CD4-positive, alpha-beta T cell treated with Interleukin-6 at 100 ng/mL for 8 hours (primary cell): Measurements from ENCODE around the gene CELF4.

Experiments used
- DNase-seq: peaks from one replicate; pipeline ENCODE4 v3.0.0-alpha.2; 2020; ENCODE audit warnings: mixed read lengths, low spot score

The CELF4 gene

GRCh38 chr18:37346048-37346447, 219.6 kb downstream of the CELF4 start:
- no peak for DNase-seq

GRCh38 chr18:37343542-37343851, 222.1 kb downstream of the CELF4 start:
- DNase-seq: no peak

GRCh38 chr18:37341473-37342086, 224.0 kb downstream of the CELF4 start:
- no peak for DNase-seq

GRCh38 chr18:37341016-37341415, 224.6 kb downstream of the CELF4 start:
- DNase-seq: no peak

- no peak for DNase-seq
These were observed 225.8 kb downstream of the CELF4 start for GRCh38 chr18:37339701-37340215.

GRCh38 chr18:37336568-37337285, 228.9 kb downstream of the CELF4 start:
- DNase-seq: no peak

- no peak for DNase-seq
These were observed 230.2 kb downstream of the CELF4 start for GRCh38 chr18:37335409-37335736.

- no peak for DNase-seq
These were observed 230.8 kb downstream of the CELF4 start for GRCh38 chr18:37334631-37335408.

- no peak for DNase-seq
These were observed 232.8 kb downstream of the CELF4 start for GRCh38 chr18:37332628-37333420.

GRCh38 chr18:37332219-37332618, 233.4 kb downstream of the CELF4 start:
- DNase-seq: no peak

- DNase-seq: no peak
These were observed 235.4 kb downstream of the CELF4 start for GRCh38 chr18:37330173-37330572.

GRCh38 chr18:37328946-37329719, 236.5 kb downstream of the CELF4 start:
- DNase-seq: no peak

- no peak for DNase-seq
These were observed 238.5 kb downstream of the CELF4 start for GRCh38 chr18:37327063-37327577.

- DNase-seq: no peak
These were observed 243.0 kb downstream of the CELF4 start for GRCh38 chr18:37322492-37323035.

GRCh38 chr18:37321582-37322491, 243.8 kb downstream of the CELF4 start:
- no peak for DNase-seq

GRCh38 chr18:37320317-37320716, 245.3 kb downstream of the CELF4 start:
- DNase-seq: no peak

GRCh38 chr18:37318360-37319355, 246.9 kb downstream of the CELF4 start:
- DNase-seq: no peak

GRCh38 chr18:37317486-37317885, 248.1 kb downstream of the CELF4 start:
- DNase-seq: no peak

GRCh38 chr18:37316468-37316867, 249.1 kb downstream of the CELF4 start:
- DNase-seq: no peak
